Loucy (cell line): ENCODE results near the gene LTBP1.

Experiments used
- EZH2phosphoT487 ChIP-seq: fragments of 200-600 bp; IDR thresholded peaks from 2 replicates; pipeline ENCODE4 v1.6.1; 2018; ENCODE audit warnings: antibody characterized with exemption, mild to moderate bottlenecking, moderate library complexity, borderline replicate concordance
- TF ChIP-seq, protein P1 (sequence below): fragments of 200-600 bp; sonication (generic); conservative IDR thresholded peaks from 2 replicates; pipeline ENCODE4 v1.5.1; 2014; ENCODE audit warnings: mild to moderate bottlenecking, antibody characterized with exemption, low read length

- no peak for TF ChIP-seq EZH2phosphoT487
- TF ChIP-seq, protein P1, sequence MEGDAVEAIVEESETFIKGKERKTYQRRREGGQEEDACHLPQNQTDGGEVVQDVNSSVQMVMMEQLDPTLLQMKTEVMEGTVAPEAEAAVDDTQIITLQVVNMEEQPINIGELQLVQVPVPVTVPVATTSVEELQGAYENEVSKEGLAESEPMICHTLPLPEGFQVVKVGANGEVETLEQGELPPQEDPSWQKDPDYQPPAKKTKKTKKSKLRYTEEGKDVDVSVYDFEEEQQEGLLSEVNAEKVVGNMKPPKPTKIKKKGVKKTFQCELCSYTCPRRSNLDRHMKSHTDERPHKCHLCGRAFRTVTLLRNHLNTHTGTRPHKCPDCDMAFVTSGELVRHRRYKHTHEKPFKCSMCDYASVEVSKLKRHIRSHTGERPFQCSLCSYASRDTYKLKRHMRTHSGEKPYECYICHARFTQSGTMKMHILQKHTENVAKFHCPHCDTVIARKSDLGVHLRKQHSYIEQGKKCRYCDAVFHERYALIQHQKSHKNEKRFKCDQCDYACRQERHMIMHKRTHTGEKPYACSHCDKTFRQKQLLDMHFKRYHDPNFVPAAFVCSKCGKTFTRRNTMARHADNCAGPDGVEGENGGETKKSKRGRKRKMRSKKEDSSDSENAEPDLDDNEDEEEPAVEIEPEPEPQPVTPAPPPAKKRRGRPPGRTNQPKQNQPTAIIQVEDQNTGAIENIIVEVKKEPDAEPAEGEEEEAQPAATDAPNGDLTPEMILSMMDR, result no peak
Observed at GRCh38 chr2:33001823-33002222, 55.1 kb downstream of the LTBP1 start.
